Breast epithelium (tissue), 4 donors: ENCODE measurements around the gene AKR7A2. TPM values are rescaled to one million over a fixed set of nuclear protein-coding genes. Genes with fewer than 3 reads are reported as not detected.

Experiments
- DNase-seq, 2 donors: peaks; one replicate each; pipeline ENCODE4 v3.0.0-alpha.2; 2019; ENCODE audit warnings: low spot score in 2 of 2
- H3K27ac ChIP-seq, 2 donors: fragments of 200-600 bp; sonication (generic) in 1 of 2; one replicate each; pipeline ENCODE4 v1.5.1; 2016 to 2019; ENCODE audit warnings: mild to moderate bottlenecking in 1 of 2
- H3K27me3 ChIP-seq, 2 donors: fragments of 200-600 bp; sonication (generic) in 1 of 2; one replicate each; pipeline versions ENCODE4 v1.5.1 to v1.6.0; 2017 to 2019; ENCODE audit warnings: control low read depth in 1 of 2, mild to moderate bottlenecking in 1 of 2
- H3K36me3 ChIP-seq: fragments of 200-600 bp; one replicate; pipeline ENCODE4 v1.5.1; 2019
- H3K4me1 ChIP-seq, 2 donors: fragments of 200-600 bp; sonication (generic); one replicate each; pipeline ENCODE4 v1.5.1; 2016 to 2019; ENCODE audit warnings: control low read depth in 1 of 2
- H3K4me3 ChIP-seq, 3 donors: fragments of 200-600 bp; sonication (generic); 1 replicate in 2 of 3; 2 replicates in 1 of 3; pipeline ENCODE4 v1.5.1; 2016 to 2019; ENCODE audit warnings: mild to moderate bottlenecking in 3 of 3, moderate library complexity in 2 of 3
- H3K9me3 ChIP-seq, 2 donors: fragments of 200-600 bp; sonication (generic) in 1 of 2; one replicate each; pipeline ENCODE4 v1.5.1; 2016 to 2019; ENCODE audit warnings: control low read depth in 1 of 2
- POLR2A ChIP-seq: fragments of 450-650 bp; IDR thresholded peaks from one replicate; pipeline ENCODE4 v1.6.1; 2016; ENCODE audit warnings: antibody characterized with exemption, mild to moderate bottlenecking, moderate library complexity
- POLR2AphosphoS5 ChIP-seq, 3 donors: sonication (generic); formaldehyde crosslinking; IDR thresholded peaks; one replicate each; pipeline ENCODE4 v1.6.1; 2017; ENCODE audit warnings: antibody characterized with exemption in 3 of 3
- intact Hi-C: fragments of 100-400 bp; cut with DNase I; formaldehyde crosslinking; loops from one replicate; pipeline ENCODE4 v1.15.1; 2023; ENCODE audit warnings: low total_unique reads
- total RNA-seq, 3 donors: library from RNA; depleted of rRNA; stranded (reverse); fragments of >200 nt; gene quantifications; one replicate each; pipeline ENCODE4 v1.1.0, GENCODE V29; 2016
- TF ChIP-seq, protein P1 (sequence below), 3 donors: fragments of 450-650 bp; IDR thresholded peaks; one replicate each; pipeline ENCODE4 v1.5.1; 2016 to 2017; ENCODE audit warnings: antibody characterized with exemption in 3 of 3, mild to moderate bottlenecking in 3 of 3, moderate library complexity in 3 of 3

The AKR7A2 gene
- 100 to 1,000 TPM in 1 of 3 donors, 10 to 100 TPM in 2; 65.9 to 116 (median 80.5) TPM for total RNA-seq

DNA sequence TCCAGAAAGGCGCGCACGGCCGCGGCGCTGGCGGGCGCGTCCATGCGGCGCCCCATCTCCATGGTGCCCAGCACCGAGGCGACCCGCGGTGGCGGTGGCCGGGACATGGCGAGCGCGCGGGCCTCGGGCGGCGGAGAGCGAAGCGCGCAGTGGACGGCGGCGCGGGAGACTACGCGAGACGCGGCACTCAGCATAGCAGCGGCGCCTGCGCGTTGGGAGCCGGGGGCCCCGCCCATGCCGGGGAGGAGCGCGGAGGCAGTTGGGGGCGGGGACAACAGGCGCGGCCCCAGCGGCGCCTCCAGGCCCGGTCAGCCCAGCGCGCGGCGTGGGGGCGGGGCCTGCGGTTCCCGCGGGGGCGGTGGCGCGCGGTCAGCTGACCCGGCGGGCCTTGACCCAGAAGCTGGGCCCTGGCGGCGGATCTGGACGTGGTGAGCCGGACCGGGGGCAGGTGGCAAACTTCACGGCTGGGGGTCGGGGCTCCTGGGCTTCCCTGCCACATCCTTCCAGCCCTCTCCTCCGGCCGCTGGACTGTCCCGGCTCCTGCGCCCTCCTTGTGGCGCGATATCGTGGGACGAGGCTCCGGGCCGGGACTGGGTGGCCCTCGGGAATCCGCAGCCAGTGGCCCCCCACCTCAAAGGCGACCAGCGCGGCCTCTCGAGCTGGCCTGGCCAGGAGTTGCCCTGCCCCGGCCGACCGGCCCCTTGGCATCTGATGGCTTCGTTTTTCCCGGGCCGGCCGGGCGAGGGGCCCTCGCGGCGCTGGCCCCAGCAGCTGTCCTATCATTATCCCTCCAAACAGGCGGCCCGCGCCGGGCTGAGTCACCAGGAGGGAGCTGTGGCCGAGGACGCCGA, at the start of gene AKR7A2, which contains the start of gene SLC66A1:
AKR7A2 (minus strand) TSS at position 214 of the 851 bp plus-strand sequence; CDS start at position 194, 20 bp downstream.
SLC66A1 (plus strand) TSS at position 396 of the 851 bp plus-strand sequence. CDS start 5,352 bp downstream, outside the sequence.
- peak within 1 kb of the TSS; percentile 88 to 93 for H3K27ac ChIP-seq
- no peaks in the 10 kb centered on the region for H3K9me3 ChIP-seq
- TF ChIP-seq POLR2A (no peak), POLR2AphosphoS5 (IDR thresholded peaks at IDR 0.05) (peak; percentile 31 to 59 (median 50))
- TF ChIP-seq, protein P1, sequence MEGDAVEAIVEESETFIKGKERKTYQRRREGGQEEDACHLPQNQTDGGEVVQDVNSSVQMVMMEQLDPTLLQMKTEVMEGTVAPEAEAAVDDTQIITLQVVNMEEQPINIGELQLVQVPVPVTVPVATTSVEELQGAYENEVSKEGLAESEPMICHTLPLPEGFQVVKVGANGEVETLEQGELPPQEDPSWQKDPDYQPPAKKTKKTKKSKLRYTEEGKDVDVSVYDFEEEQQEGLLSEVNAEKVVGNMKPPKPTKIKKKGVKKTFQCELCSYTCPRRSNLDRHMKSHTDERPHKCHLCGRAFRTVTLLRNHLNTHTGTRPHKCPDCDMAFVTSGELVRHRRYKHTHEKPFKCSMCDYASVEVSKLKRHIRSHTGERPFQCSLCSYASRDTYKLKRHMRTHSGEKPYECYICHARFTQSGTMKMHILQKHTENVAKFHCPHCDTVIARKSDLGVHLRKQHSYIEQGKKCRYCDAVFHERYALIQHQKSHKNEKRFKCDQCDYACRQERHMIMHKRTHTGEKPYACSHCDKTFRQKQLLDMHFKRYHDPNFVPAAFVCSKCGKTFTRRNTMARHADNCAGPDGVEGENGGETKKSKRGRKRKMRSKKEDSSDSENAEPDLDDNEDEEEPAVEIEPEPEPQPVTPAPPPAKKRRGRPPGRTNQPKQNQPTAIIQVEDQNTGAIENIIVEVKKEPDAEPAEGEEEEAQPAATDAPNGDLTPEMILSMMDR (IDR thresholded peaks at IDR 0.05) = peak in 1 of 3 donors; percentile 33
- H3K4me3 ChIP-seq = peak within 1 kb of the TSS; percentile 81 to 96 (median 92)
- no peaks in the 10 kb centered on the region for H3K27me3 ChIP-seq
- no peaks in the 10 kb centered on the region for H3K36me3 ChIP-seq
- DNase-seq = peak; percentile 89
- H3K4me1 ChIP-seq = peaks cover 5 to 6% of the 10 kb centered on the region in 2 donors
- intact Hi-C loops = no loop called here

DNA sequence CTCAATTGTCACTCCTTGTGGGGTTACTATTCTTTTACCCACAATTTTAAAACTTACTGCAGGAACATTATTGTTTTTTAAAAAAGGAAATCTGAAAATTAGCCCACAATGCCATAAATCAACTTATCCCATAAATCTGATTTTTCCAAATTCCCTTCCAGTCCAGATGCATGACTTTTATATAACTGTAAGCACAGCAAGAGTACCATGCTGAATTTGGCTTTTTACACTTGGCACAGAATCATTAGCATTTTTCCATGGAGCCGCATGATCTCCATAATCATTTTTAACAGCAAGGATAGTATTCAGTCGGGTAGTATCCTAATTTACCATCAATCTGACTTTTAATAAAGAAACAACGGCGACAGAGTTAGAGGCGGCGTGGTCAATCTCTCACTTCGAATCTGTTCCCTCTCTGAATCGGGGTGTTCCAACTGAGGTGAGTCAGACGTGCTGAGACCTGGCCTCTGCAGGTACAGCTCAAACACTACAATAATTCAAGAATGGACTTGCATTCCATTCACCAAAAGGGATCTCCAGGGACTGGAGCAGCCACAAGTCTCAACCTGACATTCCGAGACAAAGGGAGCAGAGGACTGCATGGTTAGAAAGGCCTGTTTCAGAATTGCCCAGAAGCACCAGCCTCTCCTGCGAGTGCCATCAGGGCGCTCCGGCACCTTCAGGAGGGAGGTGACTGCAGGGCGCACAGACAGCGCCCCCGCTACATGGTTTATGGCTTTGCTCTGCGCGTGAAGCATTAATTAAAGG, 49.1 kb upstream of the AKR7A2 start:
- H3K27me3 ChIP-seq = no peaks in the 10 kb centered on the region
- intact Hi-C loops = no loop called here
- H3K4me1 ChIP-seq = no peaks in the 10 kb centered on the region
- no peaks in the 10 kb centered on the region for H3K36me3 ChIP-seq
- H3K4me3 ChIP-seq = no peak overlapping the region
- no peak overlapping the region for H3K27ac ChIP-seq
- H3K9me3 ChIP-seq = no peaks in the 10 kb centered on the region
- TF ChIP-seq POLR2AphosphoS5 (IDR thresholded peaks at IDR 0.05) (peak in 1 of 3 donors; percentile 8), POLR2A (no peak)
- peak in 1 of 2 donors; percentile 70 for DNase-seq

DNA sequence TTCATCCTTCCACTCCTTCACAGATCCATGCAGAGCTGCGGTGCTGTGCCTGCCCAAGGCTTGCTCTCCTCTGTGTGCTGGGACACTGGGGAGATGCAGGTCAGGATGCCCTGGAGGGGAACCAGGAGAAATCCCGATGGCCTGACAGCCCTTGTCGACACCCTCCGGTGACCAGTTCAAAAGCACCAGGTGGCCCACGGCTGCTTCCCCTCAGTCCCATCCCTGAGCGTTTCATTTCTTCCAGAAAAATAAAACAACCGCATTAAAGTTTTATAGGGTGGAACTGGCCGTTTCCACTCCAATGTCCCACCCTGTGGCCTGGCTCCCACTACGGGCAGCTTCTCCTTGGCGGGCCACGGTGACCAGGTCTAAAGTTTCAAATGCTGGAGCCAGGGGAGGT, 48.5 kb upstream of the AKR7A2 start:
- Histone ChIP-seq H3K27ac (peak overlapping the region; percentile 40 to 70), H3K9me3 (no peaks in the 10 kb centered on the region), H3K27me3 (no peaks in the 10 kb centered on the region), H3K4me3 (no peak overlapping the region), H3K4me1 (no peaks in the 10 kb centered on the region), H3K36me3 (no peaks in the 10 kb centered on the region)
- intact Hi-C loops = no loop called here
- no peak for DNase-seq
- no peak for TF ChIP-seq POLR2AphosphoS5 (IDR thresholded peaks at IDR 0.05)
- TF ChIP-seq POLR2A = no peak
- TF ChIP-seq, protein P1 (IDR thresholded peaks at IDR 0.05) = no peak

DNA sequence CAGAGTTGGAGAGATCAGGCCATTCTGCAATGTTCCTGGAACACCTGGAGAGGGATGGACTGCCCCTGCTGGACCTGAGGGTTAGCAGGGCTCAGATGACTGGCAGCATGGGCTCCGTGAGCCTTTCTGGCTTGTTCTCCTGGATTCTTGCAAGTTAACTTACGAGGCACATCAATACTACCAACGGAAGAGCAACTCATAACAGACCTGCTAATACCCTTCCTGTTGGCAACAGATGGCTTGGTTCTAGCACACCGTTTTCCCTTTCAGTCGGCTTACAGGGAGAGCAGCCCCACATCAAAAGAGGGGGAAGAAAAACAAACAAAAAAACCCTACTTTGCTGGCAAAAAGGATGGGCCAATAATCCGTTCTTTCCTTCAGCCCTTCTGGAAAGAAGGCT, 48.1 kb upstream of the AKR7A2 start:
- TF ChIP-seq POLR2A (no peak), POLR2AphosphoS5 (IDR thresholded peaks at IDR 0.05) (no peak)
- TF ChIP-seq, protein P1 (IDR thresholded peaks at IDR 0.05) = no peak
- H3K4me1 ChIP-seq = no peaks in the 10 kb centered on the region
- no peaks in the 10 kb centered on the region for H3K36me3 ChIP-seq
- no peak overlapping the region for H3K4me3 ChIP-seq
- no peaks in the 10 kb centered on the region for H3K27me3 ChIP-seq
- DNase-seq = no peak
- H3K9me3 ChIP-seq = no peaks in the 10 kb centered on the region
- peak overlapping the region; percentile 40 to 70 for H3K27ac ChIP-seq
- intact Hi-C loops = no loop called here

DNA sequence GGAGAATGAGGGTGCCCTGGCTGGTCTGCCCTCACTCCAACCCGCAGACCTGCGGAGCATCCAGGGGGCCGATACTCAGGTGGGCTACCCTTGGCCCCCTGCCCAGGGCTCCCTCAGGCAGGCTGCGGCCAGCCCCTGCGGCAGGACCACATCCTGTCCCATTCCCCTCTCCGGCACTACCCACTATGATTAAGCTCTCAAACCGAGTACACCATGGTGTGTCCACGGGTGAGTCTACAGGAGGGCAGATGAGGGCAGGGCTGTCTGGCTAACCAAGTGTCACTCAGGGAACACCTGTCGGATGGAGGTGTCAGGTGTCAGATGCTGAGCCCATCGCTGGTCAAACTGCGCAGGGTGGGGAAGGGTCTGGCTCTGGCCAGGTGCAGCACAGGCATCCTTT, 47.4 kb upstream of the AKR7A2 start:
- intact Hi-C loops = loop anchor here (2.0 kb wide), 1 partner anchor 29 kb away; no protein-coding TSS in a partner anchor
- Histone ChIP-seq H3K27me3 (no peaks in the 10 kb centered on the region), H3K9me3 (no peaks in the 10 kb centered on the region), H3K36me3 (no peaks in the 10 kb centered on the region), H3K4me3 (no peak overlapping the region), H3K27ac (peak overlapping the region; percentile 40 to 70), H3K4me1 (peaks cover 0 to under 1% of the 10 kb centered on the region in 2 donors)
- no peak for DNase-seq
- TF ChIP-seq POLR2AphosphoS5 (IDR thresholded peaks at IDR 0.05) = no peak
- TF ChIP-seq POLR2A = no peak
- TF ChIP-seq, protein P1 (IDR thresholded peaks at IDR 0.05) = no peak
